ENCODE measurements around the gene NFYB. TPM values are rescaled to one million over a fixed set of nuclear protein-coding genes. Genes with fewer than 3 reads are reported as not detected.
A peak's percentile ranks its signal among the peaks of the same experiment; 100 is the strongest.
"Not testable (repeated sequence)": the region's sequence is repeated elsewhere in the genome, so short reads cannot be mapped to it uniquely, and the experiment has no call there.

Gene NFYB
- total RNA-seq, 3 donors from 2014 or later (not counting 1 experiment from before 2014, with no cell fraction given), result 13.3 to 17.4 (median 13.6) TPM

DNA sequence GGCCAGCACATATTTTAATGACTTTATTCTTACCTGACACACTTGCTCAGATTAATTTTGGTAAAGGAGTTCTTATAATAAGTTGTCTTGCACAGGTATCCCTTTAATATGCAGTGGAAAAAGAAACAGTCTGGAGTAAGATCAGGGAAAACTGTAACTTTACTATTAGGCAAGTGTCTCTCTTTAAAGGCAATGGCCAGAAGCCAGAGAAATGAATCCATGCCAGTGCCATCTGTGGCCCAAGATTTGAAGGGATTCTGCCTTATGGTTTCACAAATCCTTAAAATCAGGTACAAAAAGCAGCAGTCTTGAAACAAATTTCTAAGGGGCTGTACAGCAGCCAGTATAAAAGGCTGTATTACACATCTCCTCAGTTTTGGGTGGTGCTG lies 22.4 kb downstream of the NFYB start:
- TF ChIP-seq CTCF (IDR thresholded peaks at IDR 0.05), result no peak

DNA sequence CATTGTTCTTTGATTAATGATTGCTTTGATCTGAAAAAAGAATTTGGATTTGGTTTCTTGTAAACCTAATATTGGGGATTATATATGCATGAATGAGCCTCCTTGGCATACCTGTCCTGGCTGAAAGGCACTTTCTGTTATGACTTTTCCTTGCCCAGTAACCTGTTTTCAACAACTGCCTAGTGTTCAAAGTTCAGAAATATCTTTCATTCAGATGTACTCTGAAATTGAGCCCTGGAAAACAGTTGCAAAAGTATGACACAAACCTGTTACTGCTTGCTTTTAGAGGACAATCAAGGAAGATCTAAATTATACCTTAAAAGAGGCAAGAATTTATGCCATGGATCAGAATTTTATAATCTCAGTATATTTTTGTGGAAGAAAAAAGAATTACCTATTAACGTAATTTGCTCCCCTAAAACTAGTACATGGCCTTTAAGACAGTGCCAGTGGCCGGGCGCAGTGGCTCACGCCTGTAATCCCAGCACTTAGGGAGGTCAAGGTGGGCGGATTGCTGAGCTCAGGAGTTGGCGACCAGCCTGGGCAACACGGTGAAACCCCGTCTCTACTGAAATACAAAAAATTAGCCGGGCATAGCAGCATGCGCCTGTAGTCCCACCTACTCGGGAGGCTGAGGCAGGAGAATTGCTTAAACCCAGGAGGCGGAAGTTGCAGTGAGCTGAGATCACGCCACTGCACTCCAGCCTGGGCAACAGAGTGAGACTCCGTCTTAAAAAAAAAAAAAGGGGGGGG lies 23.0 kb downstream of the NFYB start:
- H3K4me1 ChIP-seq (ENCODE audit: control insufficient read depth, insufficient read depth, low read length); H3K9me3 Mint-ChIP-seq; H3K27ac Mint-ChIP-seq; H3K36me3 Mint-ChIP-seq; H3K4me3 ChIP-seq (ENCODE audit: low read length); H3K4me3 Mint-ChIP-seq; ATAC-seq; H3K27me3 Mint-ChIP-seq (ENCODE audit: low read depth in 2 of 2); intact Hi-C loops (cut with micrococcal nuclease); H3K27ac ChIP-seq (ENCODE audit: low read length); H3K9me3 ChIP-seq (ENCODE audit: control insufficient read depth, insufficient read depth, low read length); H3K27me3 ChIP-seq (ENCODE audit: control insufficient read depth, insufficient read depth, low read length); DNase-seq: not testable (repeated sequence)
- 98% methylated on average over 14 of the region's 14 CpGs for WGBS (ENCODE audit: insufficient coverage)
- peaks cover 31% of the 10 kb centered on the region for H3K36me3 ChIP-seq (ENCODE audit: control insufficient read depth, insufficient read depth, low read length)
- peaks cover 6 to 11% of the 10 kb centered on the region in 2 donors for H3K4me1 Mint-ChIP-seq

More for the DNA sequence above, 22.4 kb downstream of the NFYB start:
- no peaks in the 10 kb centered on the region for H3K27me3 ChIP-seq (ENCODE audit: control insufficient read depth, insufficient read depth, low read length)
- no peaks in the 10 kb centered on the region for H3K9me3 Mint-ChIP-seq
- no peak overlapping the region for H3K27ac ChIP-seq (ENCODE audit: low read length)
- no peaks in the 10 kb centered on the region for H3K4me1 ChIP-seq (ENCODE audit: control insufficient read depth, insufficient read depth, low read length)
- H3K4me3 Mint-ChIP-seq, result no peak overlapping the region
- intact Hi-C loops (cut with micrococcal nuclease), result no loop called here
- no peaks in the 10 kb centered on the region for H3K36me3 Mint-ChIP-seq
- DNase-seq (no peak), ATAC-seq (no peak)
- H3K36me3 ChIP-seq (ENCODE audit: control insufficient read depth, insufficient read depth, low read length), result peaks cover 35% of the 10 kb centered on the region
- no peak overlapping the region for H3K27ac Mint-ChIP-seq
- H3K9me3 ChIP-seq (ENCODE audit: control insufficient read depth, insufficient read depth, low read length), result no peaks in the 10 kb centered on the region
- no peak overlapping the region for H3K4me3 ChIP-seq (ENCODE audit: low read length)
- H3K4me1 Mint-ChIP-seq, result peaks cover 6 to 11% of the 10 kb centered on the region in 2 donors
- no peaks in the 10 kb centered on the region for H3K27me3 Mint-ChIP-seq (ENCODE audit: low read depth in 2 of 2)

DNA sequence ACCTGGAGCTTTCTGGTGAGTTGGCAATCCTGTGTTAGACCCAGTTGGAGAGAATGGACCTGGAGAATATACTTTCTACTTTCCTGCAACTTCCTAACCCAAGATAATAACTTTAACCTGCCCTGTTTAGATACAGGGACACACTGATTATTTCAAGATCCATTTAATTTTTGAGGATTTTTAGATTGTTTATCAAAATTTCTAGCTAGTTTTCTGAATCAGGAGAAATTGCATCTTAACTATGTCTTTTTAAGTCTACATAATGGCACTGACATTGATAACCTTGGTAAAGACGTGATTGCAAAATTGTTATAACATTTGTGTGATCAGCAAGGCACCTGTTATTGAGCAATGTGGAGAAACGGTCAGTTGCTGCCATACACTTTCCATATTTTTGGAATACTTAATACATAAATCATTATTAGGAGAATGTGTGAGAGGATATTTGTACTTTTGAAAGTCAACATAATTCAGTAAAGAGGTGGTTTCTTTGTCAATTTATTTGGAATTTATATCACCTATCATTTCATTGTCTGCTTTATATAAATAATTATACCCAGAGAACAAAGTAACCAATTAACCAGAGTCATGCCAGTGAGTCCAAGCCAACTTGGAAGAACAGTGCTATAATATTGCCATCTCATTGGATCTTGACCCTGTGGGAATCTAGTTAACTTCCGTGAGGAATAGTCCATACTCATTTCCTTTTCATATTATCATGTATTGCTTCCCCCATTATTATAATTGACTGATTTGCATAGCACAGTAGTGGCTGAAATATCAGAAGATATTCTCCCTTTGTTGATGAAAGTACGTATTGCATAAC lies 28.4 kb downstream of the NFYB start:
- Mint-ChIP-seq H3K36me3 (no peaks in the 10 kb centered on the region), H3K4me1 (peaks cover 16 to 18% of the 10 kb centered on the region in 2 donors), H3K27me3 (ENCODE audit: low read depth in 2 of 2) (no peaks in the 10 kb centered on the region), H3K4me3 (no peak overlapping the region), H3K9me3 (no peaks in the 10 kb centered on the region), H3K27ac (peak overlapping the region in 1 of 2 donors; percentile 44)
- H3K4me1 ChIP-seq (ENCODE audit: control insufficient read depth, insufficient read depth, low read length), result no peaks in the 10 kb centered on the region
- peak; percentile 65 for TF ChIP-seq CTCF (IDR thresholded peaks at IDR 0.05)
- no peaks in the 10 kb centered on the region for H3K9me3 ChIP-seq (ENCODE audit: control insufficient read depth, insufficient read depth, low read length)
- H3K27ac ChIP-seq (ENCODE audit: low read length), result no peak overlapping the region
- H3K36me3 ChIP-seq (ENCODE audit: control insufficient read depth, insufficient read depth, low read length), result peaks cover 14% of the 10 kb centered on the region
- intact Hi-C loops (cut with micrococcal nuclease), result loop anchor here (1.0 kb wide), 2 partner anchors 52 to 231 kb away; no protein-coding TSS in a partner anchor
- ATAC-seq, result peak in 1 of 3 donors; percentile 3
- H3K4me3 ChIP-seq (ENCODE audit: low read length), result no peak overlapping the region
- WGBS (ENCODE audit: insufficient coverage), result 82% methylated on average over 3 of the region's 4 CpGs
- no peak for DNase-seq
- H3K27me3 ChIP-seq (ENCODE audit: control insufficient read depth, insufficient read depth, low read length), result no peaks in the 10 kb centered on the region

Measured in natural killer cell (primary cell).